ENCODE data around the gene PTPRD. TPM values are rescaled to one million over a fixed set of nuclear protein-coding genes. Genes with fewer than 3 reads are reported as not detected.

The PTPRD gene
- total and polyA plus RNA-seq, 2 experiments from 2014 or later, result 11.5 to 58.0 TPM

- no peak for TF ChIP-seq NANOG (IDR thresholded peaks at IDR 0.05; ENCODE audit: borderline replicate concordance)
- TF ChIP-seq REST (IDR thresholded peaks at IDR 0.05; ENCODE audit: unreplicated experiment), result no peak
- no peak for TF ChIP-seq POLR2AphosphoS5 (IDR thresholded peaks at IDR 0.05; ENCODE audit: low read depth)
- no peak for TF ChIP-seq EZH2 (IDR thresholded peaks at IDR 0.05; ENCODE audit: low read depth, unreplicated experiment)
- TF ChIP-seq ZNF114 (CRISPR knock-in tag; IDR thresholded peaks at IDR 0.05), result no peak
- TF ChIP-seq EZH2phosphoT487 (IDR thresholded peaks at IDR 0.05; ENCODE audit: unreplicated experiment), result no peak
Observed at GRCh38 chr9:10127867-10128266, 484.9 kb downstream of the PTPRD start (continued).

- no peak for ATAC-seq
- no peak for DNase-seq (ENCODE audit: low spot score)
- H3K36me3 Mint-ChIP-seq (ENCODE audit: low read depth), result no peaks in the 10 kb centered on the region
- no peak overlapping the region for H3K27ac Mint-ChIP-seq
- H3K27me3 Mint-ChIP-seq (ENCODE audit: insufficient read depth, low read depth, poor library complexity), result no peaks in the 10 kb centered on the region
- no peaks in the 10 kb centered on the region for H3K9me2 ChIP-seq (ENCODE audit: insufficient read depth)
- peaks cover 3% of the 10 kb centered on the region; the same call in 1 of the 3 replicates for H3K4me1 Mint-ChIP-seq
- H3K36me3 ChIP-seq (ENCODE audit: insufficient read depth), result no peaks in the 10 kb centered on the region
- no peaks in the 10 kb centered on the region for H3K4me1 ChIP-seq (ENCODE audit: insufficient read depth)
- H3K4me2 ChIP-seq, result no peak overlapping the region
- no peaks in the 10 kb centered on the region for H4K20me1 ChIP-seq (replicated peaks; ENCODE audit: insufficient read depth)
- H3K9me3 Mint-ChIP-seq, result no peaks in the 10 kb centered on the region
- H3K27ac ChIP-seq (ENCODE audit: low read depth), result no peak overlapping the region
- no peak overlapping the region for H3K4me3 ChIP-seq
- H2AFZ ChIP-seq, result no peak overlapping the region
- H3K4me3 Mint-ChIP-seq, result no peak overlapping the region
- no peaks in the 10 kb centered on the region for H3F3A ChIP-seq (replicated peaks; ENCODE audit: low read depth)
- H3K27me3 ChIP-seq (ENCODE audit: insufficient read depth), result no peaks in the 10 kb centered on the region
- no peaks in the 10 kb centered on the region for H3K79me2 ChIP-seq (replicated peaks; ENCODE audit: insufficient read depth)
- TF ChIP-seq JUNB (IDR thresholded peaks at IDR 0.05; ENCODE audit: unreplicated experiment) (no peak), EZH2phosphoT487 (IDR thresholded peaks at IDR 0.05; ENCODE audit: unreplicated experiment) (no peak), CREB1 (CRISPR knock-in tag; IDR thresholded peaks at IDR 0.05; ENCODE audit: low read depth) (no peak), ZNF114 (CRISPR knock-in tag; IDR thresholded peaks at IDR 0.05) (no peak), ETS1 (IDR thresholded peaks at IDR 0.05) (no peak), ZNF331 (CRISPR knock-in tag; IDR thresholded peaks at IDR 0.05; ENCODE audit: low read depth) (no peak), STAT1 (IDR thresholded peaks at IDR 0.05; ENCODE audit: unreplicated experiment) (no peak), POLR2AphosphoS5 (IDR thresholded peaks at IDR 0.05; ENCODE audit: low read depth) (no peak), CTCF (conservative IDR thresholded peaks at IDR 0.05; ENCODE audit: low read depth in 2 of 2) (no peak), ZNF462 (CRISPR knock-in tag; IDR thresholded peaks at IDR 0.05) (no peak)
Observed at GRCh38 chr9:10112798-10113197, 500.0 kb downstream of the PTPRD start.
